ENCODE results near the gene RIMS1. TPM values are rescaled to one million over a fixed set of nuclear protein-coding genes. Genes with fewer than 3 reads are reported as not detected.

Gene RIMS1
- total and polyA plus RNA-seq, 2 of the 13 experiments (the other 11 are each of a cell fraction or from before 2014, with no cell fraction given): not detected

DNA sequence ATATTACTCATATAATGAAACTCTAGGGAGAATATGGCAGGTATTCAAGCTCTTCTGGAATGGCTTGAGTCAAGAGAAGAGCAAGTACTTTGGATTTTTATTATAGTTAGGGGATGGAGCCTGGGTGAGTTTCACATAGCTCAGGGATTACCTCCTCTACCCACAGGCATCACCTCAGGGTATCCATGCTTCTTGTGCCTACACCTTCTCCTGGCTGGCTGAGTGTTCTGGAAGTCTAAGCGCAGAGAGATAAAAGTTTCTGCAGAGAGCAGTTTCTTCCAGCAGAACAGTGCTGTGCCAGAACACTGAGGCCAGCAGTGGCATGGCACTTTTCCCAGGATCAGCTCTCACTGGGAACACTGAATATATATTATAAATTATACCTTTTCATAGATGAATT, 535.8 kb downstream of the RIMS1 start:
- DNase-seq (ENCODE audit: low spot score): no peak
- CTCF ChIA-PET (ENCODE audit: low intra/inter-chr PET ratio, low total read pairs): no interaction called here
- ATAC-seq: no peak
- H3K79me2 ChIP-seq (ENCODE audit: insufficient read depth, low read length): no peaks in the 10 kb centered on the region
- WGBS (ENCODE audit: low lambda C conversion rate): 43% methylated on average over 1 of the region's 1 CpG
- no peak overlapping the region for H3K9ac ChIP-seq (ENCODE audit: insufficient read depth, low read depth, low read length)
- intact Hi-C loops (cut with micrococcal nuclease; ENCODE audit: unreplicated experiment): no loop called here
- H3K27ac ChIP-seq (ENCODE audit: extremely low read length, insufficient read depth, low read length): no peak overlapping the region
- H2AFZ ChIP-seq (ENCODE audit: low read length): no peak overlapping the region
- no peak overlapping the region for H3K4me2 ChIP-seq (ENCODE audit: low read depth, low read length)
- no peaks in the 10 kb centered on the region for H3K36me3 ChIP-seq (replicated peaks in 1 of 2; ENCODE audit: control insufficient read depth in 1 of 2, insufficient read depth in 2 of 2, low read length in 2 of 2)
- H3K4me1 ChIP-seq (ENCODE audit: insufficient read depth, low read length): no peaks in the 10 kb centered on the region
- FAIRE-seq: no peak
- H3K27me3 ChIP-seq (ENCODE audit: control insufficient read depth in 1 of 2, insufficient read depth in 2 of 2, low read length in 2 of 2): no peaks in the 10 kb centered on the region
- BruUV-seq (replicated peaks): no TSS peak
- no peak overlapping the region for H3K4me3 ChIP-seq (replicated peaks in 1 of 3; ENCODE audit: insufficient read depth in 1 of 3, low read depth in 2 of 3, low read length in 3 of 3)
- TF ChIP-seq, protein P1, sequence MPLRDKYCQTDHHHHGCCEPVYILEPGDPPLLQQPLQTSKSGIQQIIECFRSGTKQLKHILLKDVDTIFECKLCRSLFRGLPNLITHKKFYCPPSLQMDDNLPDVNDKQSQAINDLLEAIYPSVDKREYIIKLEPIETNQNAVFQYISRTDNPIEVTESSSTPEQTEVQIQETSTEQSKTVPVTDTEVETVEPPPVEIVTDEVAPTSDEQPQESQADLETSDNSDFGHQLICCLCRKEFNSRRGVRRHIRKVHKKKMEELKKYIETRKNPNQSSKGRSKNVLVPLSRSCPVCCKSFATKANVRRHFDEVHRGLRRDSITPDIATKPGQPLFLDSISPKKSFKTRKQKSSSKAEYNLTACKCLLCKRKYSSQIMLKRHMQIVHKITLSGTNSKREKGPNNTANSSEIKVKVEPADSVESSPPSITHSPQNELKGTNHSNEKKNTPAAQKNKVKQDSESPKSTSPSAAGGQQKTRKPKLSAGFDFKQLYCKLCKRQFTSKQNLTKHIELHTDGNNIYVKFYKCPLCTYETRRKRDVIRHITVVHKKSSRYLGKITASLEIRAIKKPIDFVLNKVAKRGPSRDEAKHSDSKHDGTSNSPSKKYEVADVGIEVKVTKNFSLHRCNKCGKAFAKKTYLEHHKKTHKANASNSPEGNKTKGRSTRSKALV (CRISPR knock-in tag; IDR thresholded peaks at IDR 0.05): no peak
- TF ChIP-seq RBM22 (optimal IDR thresholded peaks at IDR 0.05; ENCODE audit: low read length) (no peak), SOX13 (IDR thresholded peaks at IDR 0.05) (no peak), SOX13 (CRISPR knock-in tag; conservative IDR thresholded peaks at IDR 0.05 in 1 of 2, IDR thresholded peaks at IDR 0.05 in 1 of 2) (no peak), HNRNPLL (IDR thresholded peaks at IDR 0.05; ENCODE audit: low read depth, low read length, poor library complexity, severe bottlenecking) (no peak), ZNF766 (CRISPR knock-in tag; IDR thresholded peaks at IDR 0.05; ENCODE audit: borderline replicate concordance) (no peak), GABPA (IDR thresholded peaks at IDR 0.05; ENCODE audit: low read depth, low read length) (no peak), GABPA (CRISPR knock-in tag; IDR thresholded peaks at IDR 0.05; ENCODE audit: low read depth) (no peak), PPARG (CRISPR knock-in tag; conservative IDR thresholded peaks at IDR 0.05) (no peak)
- TF ChIP-seq, protein P2, sequence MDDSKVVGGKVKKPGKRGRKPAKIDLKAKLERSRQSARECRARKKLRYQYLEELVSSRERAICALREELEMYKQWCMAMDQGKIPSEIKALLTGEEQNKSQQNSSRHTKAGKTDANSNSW (CRISPR knock-in tag; IDR thresholded peaks at IDR 0.05; ENCODE audit: borderline replicate concordance): no peak
- TF ChIP-seq, protein P3, sequence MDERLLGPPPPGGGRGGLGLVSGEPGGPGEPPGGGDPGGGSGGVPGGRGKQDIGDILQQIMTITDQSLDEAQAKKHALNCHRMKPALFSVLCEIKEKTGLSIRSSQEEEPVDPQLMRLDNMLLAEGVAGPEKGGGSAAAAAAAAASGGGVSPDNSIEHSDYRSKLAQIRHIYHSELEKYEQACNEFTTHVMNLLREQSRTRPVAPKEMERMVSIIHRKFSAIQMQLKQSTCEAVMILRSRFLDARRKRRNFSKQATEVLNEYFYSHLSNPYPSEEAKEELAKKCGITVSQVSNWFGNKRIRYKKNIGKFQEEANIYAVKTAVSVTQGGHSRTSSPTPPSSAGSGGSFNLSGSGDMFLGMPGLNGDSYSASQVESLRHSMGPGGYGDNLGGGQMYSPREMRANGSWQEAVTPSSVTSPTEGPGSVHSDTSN (CRISPR knock-in tag; IDR thresholded peaks at IDR 0.05): no peak
- TF ChIP-seq, protein P4, sequence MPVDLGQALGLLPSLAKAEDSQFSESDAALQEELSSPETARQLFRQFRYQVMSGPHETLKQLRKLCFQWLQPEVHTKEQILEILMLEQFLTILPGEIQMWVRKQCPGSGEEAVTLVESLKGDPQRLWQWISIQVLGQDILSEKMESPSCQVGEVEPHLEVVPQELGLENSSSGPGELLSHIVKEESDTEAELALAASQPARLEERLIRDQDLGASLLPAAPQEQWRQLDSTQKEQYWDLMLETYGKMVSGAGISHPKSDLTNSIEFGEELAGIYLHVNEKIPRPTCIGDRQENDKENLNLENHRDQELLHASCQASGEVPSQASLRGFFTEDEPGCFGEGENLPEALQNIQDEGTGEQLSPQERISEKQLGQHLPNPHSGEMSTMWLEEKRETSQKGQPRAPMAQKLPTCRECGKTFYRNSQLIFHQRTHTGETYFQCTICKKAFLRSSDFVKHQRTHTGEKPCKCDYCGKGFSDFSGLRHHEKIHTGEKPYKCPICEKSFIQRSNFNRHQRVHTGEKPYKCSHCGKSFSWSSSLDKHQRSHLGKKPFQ (CRISPR knock-in tag; IDR thresholded peaks at IDR 0.05; ENCODE audit: insufficient replicate concordance): no peak
- POLR2A ChIA-PET: no interaction called here
- H3K9me3 ChIP-seq (ENCODE audit: low read length): no peaks in the 10 kb centered on the region
- in situ Hi-C loops (cut with HindIII; ENCODE audit: extremely low pct_ligation_motif_present, low pct_unique_long_range_greater_than_20kb): no loop called here
- H4K20me1 ChIP-seq (ENCODE audit: insufficient read depth, low read length): no peaks in the 10 kb centered on the region

All from HepG2 (cell line).